Small intestine (tissue), 7 donors: Measurements from ENCODE around the gene C1QTNF9. TPM values are rescaled to one million over a fixed set of nuclear protein-coding genes. Genes with fewer than 3 reads are reported as not detected.

Experiments
- DNase-seq, 2 donors: peaks; one replicate each; pipeline versions ENCODE4 v3.0.0 to v3.0.0-alpha.2; 2013
- FAIRE-seq: peaks from 2 replicates; lab custom pipeline; 2012; peaks lifted over from hg19 to GRCh38; lab: Jason Lieb, UNC
- H3K27ac ChIP-seq, 3 donors: one replicate each; pipeline ENCODE4 v1.5.1; 2013; ENCODE audit warnings: low read length in 2 of 3, mild to moderate bottlenecking in 2 of 3, control low read depth in 1 of 3, inconsistent platforms in 1 of 3, low read depth in 1 of 3, moderate library complexity in 1 of 3
- H3K27me3 ChIP-seq, 3 donors: one replicate each; pipeline ENCODE4 v1.6.1; 2013; ENCODE audit warnings: low read length in 3 of 3, inconsistent platforms in 1 of 3; ENCODE audit not compliant: control insufficient read depth in 3 of 3, insufficient read depth in 3 of 3
- H3K36me3 ChIP-seq, 3 donors: one replicate each; pipeline ENCODE4 v1.6.1; 2013; ENCODE audit warnings: low read length in 3 of 3, inconsistent platforms in 1 of 3, low read depth in 1 of 3, mild to moderate bottlenecking in 1 of 3, moderate library complexity in 1 of 3; ENCODE audit not compliant: control insufficient read depth in 3 of 3, insufficient read depth in 2 of 3
- H3K4me1 ChIP-seq, 3 donors: one replicate each; pipeline ENCODE4 v1.6.1; 2013; ENCODE audit warnings: low read length in 2 of 3, inconsistent platforms in 1 of 3, low read depth in 1 of 3, mild to moderate bottlenecking in 1 of 3, moderate library complexity in 1 of 3; ENCODE audit not compliant: control insufficient read depth in 3 of 3, insufficient read depth in 2 of 3
- H3K4me3 ChIP-seq, 3 donors: one replicate each; pipeline ENCODE4 v1.5.1; 2013; ENCODE audit warnings: low read length in 3 of 3, control low read depth in 1 of 3, inconsistent platforms in 1 of 3, low read depth in 1 of 3, mild to moderate bottlenecking in 1 of 3, moderate library complexity in 1 of 3
- H3K9me3 ChIP-seq, 2 donors: one replicate each; pipeline ENCODE4 v1.6.1; 2013; ENCODE audit warnings: low read depth in 1 of 2, low read length in 1 of 2; ENCODE audit not compliant: control insufficient read depth in 2 of 2, insufficient read depth in 1 of 2
- whole genome bisulfite sequencing, 3 donors: extraction: QIAGEN DNeasy Blood & Tissue Kit; methylation state at CpG; one replicate each; pipeline ENCODE4 v1.1.7; 2013; 5-methylcytosine and 5-hydroxymethylcytosine counted together
- polyA plus RNA-seq, 4 donors: library from polyadenylated mRNA; stranded (reverse) in 3 of 4; unstranded in 1 of 4; fragments of 200-250 nt in 3 of 4; fragments of 120-200 nt in 1 of 4; gene quantifications; one replicate each; pipeline versions ENCODE4 v1.2.1 to v1.2.3, GENCODE V29; 2013
- donor health status: healthy with polysubstance abuse.
- donor health status: control.
- donor health status: control.
- donor health status: Bipolar disorder and iron deficiency.
- donor health status: healthy.

C1QTNF9 gene
- polyA plus RNA-seq, 4 donors: 0.15 to 0.22 TPM; not detected in 2

- 89 to 96% (median 91%) methylated on average over 13 of the region's 13 CpGs for WGBS, 3 donors
- H3K27ac ChIP-seq: no peak overlapping the region
- H3K4me3 ChIP-seq: no peak overlapping the region
- no peak for DNase-seq
- H3K9me3 ChIP-seq: no peaks in the 10 kb centered on the region
- no peak for FAIRE-seq
- peaks cover 0 to 24% (median 0%) of the 10 kb centered on the region in 3 donors for H3K36me3 ChIP-seq
- H3K27me3 ChIP-seq: no peaks in the 10 kb centered on the region
- H3K4me1 ChIP-seq: peaks cover 3 to 12% (median 11%) of the 10 kb centered on the region in 3 donors
These were observed 32.5 kb upstream of the C1QTNF9 start for GRCh38 chr13:24276861-24277260.

- Histone ChIP-seq H3K4me1 (peaks cover 0 to 4% (median 3%) of the 10 kb centered on the region in 3 donors), H3K36me3 (peaks cover 0 to 31% (median 0%) of the 10 kb centered on the region in 3 donors), H3K4me3 (no peak overlapping the region), H3K27ac (no peak overlapping the region), H3K27me3 (no peaks in the 10 kb centered on the region), H3K9me3 (no peaks in the 10 kb centered on the region)
- DNase-seq (no peak), FAIRE-seq (no peak)
- WGBS, 3 donors: 85 to 86% (median 86%) methylated on average over 6 of the region's 6 CpGs
These were observed 31.6 kb upstream of the C1QTNF9 start for GRCh38 chr13:24277761-24278160.

- Histone ChIP-seq H3K27me3 (no peaks in the 10 kb centered on the region), H3K27ac (no peak overlapping the region)
- no peak for FAIRE-seq
These were observed 29.9 kb upstream of the C1QTNF9 start for GRCh38 chr13:24279327-24280110.

GRCh38 chr13:24280720-24281119 is 28.7 kb upstream of the C1QTNF9 start:
- WGBS, 3 donors: 77 to 89% (median 83%) methylated on average over 7 of the region's 7 CpGs
- H3K9me3 ChIP-seq: no peaks in the 10 kb centered on the region
- H3K36me3 ChIP-seq: peaks cover 4 to 38% (median 12%) of the 10 kb centered on the region in 3 donors
- FAIRE-seq (no peak), DNase-seq (no peak)
- no peak overlapping the region for H3K4me3 ChIP-seq
- no peak overlapping the region for H3K27ac ChIP-seq
- no peaks in the 10 kb centered on the region for H3K27me3 ChIP-seq
- H3K4me1 ChIP-seq: no peaks in the 10 kb centered on the region

More at GRCh38 chr13:24279327-24280110, 29.9 kb upstream of the C1QTNF9 start:
- Histone ChIP-seq H3K4me1 (no peaks in the 10 kb centered on the region), H3K36me3 (peaks cover 4 to 31% (median 6%) of the 10 kb centered on the region in 3 donors), H3K4me3 (no peak overlapping the region), H3K9me3 (no peaks in the 10 kb centered on the region)
- DNase-seq: no peak
- WGBS, 3 donors: 89 to 93% (median 93%) methylated on average over 8 of the region's 8 CpGs

GRCh38 chr13:24281188-24282008 is 28.0 kb upstream of the C1QTNF9 start:
- 91 to 93% (median 92%) methylated on average over 18 of the region's 18 CpGs for WGBS, 3 donors
- peaks cover 6 to 45% (median 14%) of the 10 kb centered on the region in 3 donors for H3K36me3 ChIP-seq
- DNase-seq: no peak
- H3K27me3 ChIP-seq: no peaks in the 10 kb centered on the region
- no peak overlapping the region for H3K27ac ChIP-seq
- H3K9me3 ChIP-seq: no peaks in the 10 kb centered on the region
- FAIRE-seq: no peak
- H3K4me3 ChIP-seq: no peak overlapping the region
- no peaks in the 10 kb centered on the region for H3K4me1 ChIP-seq

- no peak for FAIRE-seq
- no peaks in the 10 kb centered on the region for H3K27me3 ChIP-seq
- no peaks in the 10 kb centered on the region for H3K9me3 ChIP-seq
- no peak overlapping the region for H3K4me3 ChIP-seq
- no peak overlapping the region for H3K27ac ChIP-seq
- WGBS, 3 donors: 83 to 90% (median 85%) methylated on average over 4 of the region's 4 CpGs
- DNase-seq: no peak
- H3K36me3 ChIP-seq: peaks cover 11 to 53% (median 20%) of the 10 kb centered on the region in 3 donors
- no peaks in the 10 kb centered on the region for H3K4me1 ChIP-seq
These were observed 27.1 kb upstream of the C1QTNF9 start for GRCh38 chr13:24282256-24282655.

- H3K36me3 ChIP-seq: peaks cover 15 to 61% (median 35%) of the 10 kb centered on the region in 3 donors
- WGBS, 3 donors: 90 to 94% (median 93%) methylated on average over 10 of the region's 10 CpGs
- DNase-seq (no peak), FAIRE-seq (no peak)
- no peaks in the 10 kb centered on the region for H3K4me1 ChIP-seq
- H3K9me3 ChIP-seq: no peaks in the 10 kb centered on the region
- H3K27ac ChIP-seq: no peak overlapping the region
- no peak overlapping the region for H3K4me3 ChIP-seq
- H3K27me3 ChIP-seq: no peaks in the 10 kb centered on the region
These were observed 24.4 kb upstream of the C1QTNF9 start for GRCh38 chr13:24284889-24285565.

GRCh38 chr13:24286624-24287023 is 22.8 kb upstream of the C1QTNF9 start:
- H3K9me3 ChIP-seq: no peaks in the 10 kb centered on the region
- H3K4me1 ChIP-seq: no peaks in the 10 kb centered on the region
- H3K4me3 ChIP-seq: no peak overlapping the region
- WGBS, 3 donors: 93 to 99% (median 96%) methylated on average over 11 of the region's 11 CpGs
- DNase-seq (no peak), FAIRE-seq (no peak)
- H3K36me3 ChIP-seq: peaks cover 17 to 62% (median 45%) of the 10 kb centered on the region in 3 donors
- no peak overlapping the region for H3K27ac ChIP-seq
- no peaks in the 10 kb centered on the region for H3K27me3 ChIP-seq
